ENCODE measurements around the gene ZNF124. TPM values are rescaled to one million over a fixed set of nuclear protein-coding genes. Genes with fewer than 3 reads are reported as not detected.

ZNF124 gene
- total RNA-seq, 5 donors from 2014 or later (not counting 1 experiment from before 2014, with no cell fraction given): 17.0 to 22.1 (median 18.3) TPM

DNA sequence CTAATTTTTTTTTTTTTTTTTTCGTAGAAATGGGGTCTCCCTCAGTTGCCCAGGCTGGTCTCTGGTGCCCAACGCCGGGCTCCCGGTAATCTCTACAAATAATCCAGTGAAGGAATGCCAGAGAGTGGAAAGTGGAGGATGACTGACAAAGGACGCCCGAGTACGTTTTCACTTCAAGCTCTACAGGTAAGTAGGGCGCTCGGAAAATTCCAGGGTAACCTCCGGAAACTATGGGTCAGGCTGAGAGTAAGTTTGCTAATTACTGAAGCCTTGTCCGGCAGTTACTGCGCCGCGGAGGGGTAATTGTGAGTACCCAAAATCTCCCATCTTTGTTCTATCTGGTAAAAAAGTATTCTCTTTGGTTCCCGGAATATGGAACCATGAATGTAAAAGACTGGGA, 65.9 kb downstream of the ZNF124 start:
- Mint-ChIP-seq H3K36me3 (peaks cover 24% of the 10 kb centered on the region), H3K9me3 (peaks cover 0 to 20% (median 14%) of the 10 kb centered on the region in 3 donors), H3K4me1 (peaks cover 22 to 33% (median 28%) of the 10 kb centered on the region in 3 donors), H3K4me3 (peak overlapping the region in 1 of 3 donors; percentile 41), H3K27me3 (peaks cover 34 to 47% of the 10 kb centered on the region in 2 donors), H3K27ac (no peak overlapping the region)
- ChIA-PET CTCF (interaction anchor here (0.6 to 0.7 kb wide), 3 partner anchors 219 to 1222 kb away, joined by 3 to 4 read pairs (median 3); no protein-coding TSS in a partner anchor), POLR2A (interaction anchor here in 1 of 2 donors (0.6 kb wide), 1 partner anchor 42 kb away, joined by 10 read pairs; no protein-coding TSS in a partner anchor)
- no peak for ATAC-seq (replicated peaks in 1 of 4)
- Histone ChIP-seq H3K4me1 (ENCODE audit: control insufficient read depth in 1 of 2, extremely low read depth in 1 of 2, insufficient read depth in 2 of 2, low read length in 2 of 2) (peaks cover 13 to 29% of the 10 kb centered on the region in 2 experiments), H3K36me3 (ENCODE audit: control insufficient read depth in 2 of 2, extremely low read depth in 1 of 2, insufficient read depth in 1 of 2, low read length in 1 of 2) (peaks cover 5 to 14% of the 10 kb centered on the region in 2 donors), H3K27ac (ENCODE audit: low read length) (no peak overlapping the region), H3K27me3 (replicated peaks in 1 of 2; ENCODE audit: control insufficient read depth in 2 of 2, extremely low read depth in 1 of 2, insufficient read depth in 2 of 2, low read length in 1 of 2) (peaks cover 3 to 31% of the 10 kb centered on the region in 2 experiments), H3K4me3 (ENCODE audit: control insufficient read depth in 1 of 2, extremely low read depth in 1 of 2, low read length in 1 of 2) (no peak overlapping the region), H3K9me3 (peaks cover 13% of the 10 kb centered on the region)
- no peak for DNase-seq
- 100% methylated on average over 6 of the region's 15 CpGs for WGBS (ENCODE audit: insufficient coverage)

Other genes with a start within 250 kb of the ZNF124 start
- 10 to 100 TPM; 41.6 to 60.3 (median 53.6) TPM for gene AHCTF1, start 240.1 kb downstream of the ZNF124 start, total RNA-seq
- gene ZNF695, start 164.0 kb downstream of the ZNF124 start, total RNA-seq: not detected
- gene ZNF670, start 93.2 kb downstream of the ZNF124 start, total RNA-seq: 1 to 10 TPM in 3 of 5 donors, under 1 TPM in 2; 0.78 to 2.5 (median 1.7) TPM
- 10 to 100 TPM; 11.0 to 13.7 (median 12.8) TPM for gene ZNF669, start 67.7 kb downstream of the ZNF124 start, total RNA-seq
- gene VN1R5, start 84.1 kb upstream of the ZNF124 start, total RNA-seq: not detected
- gene ZNF496, start 159.8 kb upstream of the ZNF124 start, total RNA-seq: 10 to 100 TPM; 12.2 to 29.3 (median 23.6) TPM
- 1 to 10 TPM; 2.9 to 8.5 (median 5.1) TPM for gene NLRP3, start 244.2 kb upstream of the ZNF124 start, total RNA-seq

Data from T-cell (primary cell).